ENCODE results near the gene ATXN10. TPM values are rescaled to one million over a fixed set of nuclear protein-coding genes. Genes with fewer than 3 reads are reported as not detected.

The ATXN10 gene
- total RNA-seq, 4 donors from 2014 or later = 28.4 to 184 (median 66.3) TPM

DNA sequence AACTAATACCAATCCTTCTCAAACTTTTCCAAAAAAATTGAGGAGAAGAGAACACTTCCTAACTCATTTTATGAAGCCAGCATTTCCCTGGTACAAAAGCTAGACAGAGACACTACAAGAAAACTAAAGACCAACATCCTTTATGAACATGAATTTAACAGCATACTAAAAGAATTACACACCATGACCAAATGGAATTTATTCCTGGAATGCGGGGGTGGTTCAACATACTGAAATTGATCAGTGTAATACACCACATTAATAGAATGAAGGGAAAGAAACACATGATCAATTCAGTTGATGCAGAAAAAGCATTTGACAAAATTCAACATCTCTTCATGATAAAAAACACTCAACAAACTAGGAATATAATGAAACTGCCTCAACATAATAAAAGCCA, 157.2 kb downstream of the ATXN10 start:
- no peak for DNase-seq
- Histone ChIP-seq H3K27ac (no peak overlapping the region), H3K27me3 (no peaks in the 10 kb centered on the region), H3K4me3 (no peak overlapping the region), H3K36me3 (no peaks in the 10 kb centered on the region), H3K9me3 (no peaks in the 10 kb centered on the region), H3K4me1 (no peaks in the 10 kb centered on the region)
- TF ChIP-seq, protein P1, sequence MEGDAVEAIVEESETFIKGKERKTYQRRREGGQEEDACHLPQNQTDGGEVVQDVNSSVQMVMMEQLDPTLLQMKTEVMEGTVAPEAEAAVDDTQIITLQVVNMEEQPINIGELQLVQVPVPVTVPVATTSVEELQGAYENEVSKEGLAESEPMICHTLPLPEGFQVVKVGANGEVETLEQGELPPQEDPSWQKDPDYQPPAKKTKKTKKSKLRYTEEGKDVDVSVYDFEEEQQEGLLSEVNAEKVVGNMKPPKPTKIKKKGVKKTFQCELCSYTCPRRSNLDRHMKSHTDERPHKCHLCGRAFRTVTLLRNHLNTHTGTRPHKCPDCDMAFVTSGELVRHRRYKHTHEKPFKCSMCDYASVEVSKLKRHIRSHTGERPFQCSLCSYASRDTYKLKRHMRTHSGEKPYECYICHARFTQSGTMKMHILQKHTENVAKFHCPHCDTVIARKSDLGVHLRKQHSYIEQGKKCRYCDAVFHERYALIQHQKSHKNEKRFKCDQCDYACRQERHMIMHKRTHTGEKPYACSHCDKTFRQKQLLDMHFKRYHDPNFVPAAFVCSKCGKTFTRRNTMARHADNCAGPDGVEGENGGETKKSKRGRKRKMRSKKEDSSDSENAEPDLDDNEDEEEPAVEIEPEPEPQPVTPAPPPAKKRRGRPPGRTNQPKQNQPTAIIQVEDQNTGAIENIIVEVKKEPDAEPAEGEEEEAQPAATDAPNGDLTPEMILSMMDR (IDR thresholded peaks at IDR 0.05) = no peak
- TF ChIP-seq POLR2A (IDR thresholded peaks at IDR 0.05) = no peak

DNA sequence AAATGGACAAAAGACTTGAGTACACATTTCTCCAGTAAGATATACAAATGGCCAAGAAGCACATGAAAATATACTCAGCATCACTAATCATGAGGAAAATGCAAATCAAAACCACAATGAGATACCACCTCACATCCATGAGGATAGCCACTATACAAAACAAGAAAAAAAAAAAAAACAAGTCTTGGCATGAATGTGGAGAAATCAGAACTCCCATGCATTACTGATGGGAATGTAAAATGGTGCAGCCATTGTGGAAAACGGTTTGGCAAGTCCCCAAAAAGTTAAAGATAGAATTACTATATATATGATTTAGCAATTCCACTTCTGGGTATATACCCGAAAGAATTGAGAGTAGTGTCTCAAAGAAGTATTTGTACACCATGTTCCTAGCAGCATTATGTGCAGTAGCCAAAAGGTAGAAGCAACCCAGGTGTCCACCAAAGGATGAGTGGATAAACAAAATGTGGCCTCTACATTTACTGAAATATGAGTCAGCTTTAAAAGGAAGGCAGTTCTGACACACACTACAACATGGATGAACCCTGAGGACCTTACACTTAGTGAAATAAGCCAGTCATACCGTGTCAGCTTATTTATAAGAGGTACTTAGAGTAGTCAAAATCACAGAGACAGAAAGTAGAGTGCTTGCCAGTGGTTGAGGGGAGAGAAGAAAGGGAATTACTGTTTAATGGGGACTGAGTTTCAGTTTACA, 159.1 kb downstream of the ATXN10 start:
- no peak for DNase-seq
- no peaks in the 10 kb centered on the region for H3K27me3 ChIP-seq
- H3K4me1 ChIP-seq = no peaks in the 10 kb centered on the region
- no peaks in the 10 kb centered on the region for H3K9me3 ChIP-seq
- H3K27ac ChIP-seq = no peak overlapping the region
- H3K36me3 ChIP-seq = no peaks in the 10 kb centered on the region
- TF ChIP-seq POLR2A (IDR thresholded peaks at IDR 0.05) = no peak
- TF ChIP-seq, protein P1 (IDR thresholded peaks at IDR 0.05) = no peak
- no peak overlapping the region for H3K4me3 ChIP-seq

DNA sequence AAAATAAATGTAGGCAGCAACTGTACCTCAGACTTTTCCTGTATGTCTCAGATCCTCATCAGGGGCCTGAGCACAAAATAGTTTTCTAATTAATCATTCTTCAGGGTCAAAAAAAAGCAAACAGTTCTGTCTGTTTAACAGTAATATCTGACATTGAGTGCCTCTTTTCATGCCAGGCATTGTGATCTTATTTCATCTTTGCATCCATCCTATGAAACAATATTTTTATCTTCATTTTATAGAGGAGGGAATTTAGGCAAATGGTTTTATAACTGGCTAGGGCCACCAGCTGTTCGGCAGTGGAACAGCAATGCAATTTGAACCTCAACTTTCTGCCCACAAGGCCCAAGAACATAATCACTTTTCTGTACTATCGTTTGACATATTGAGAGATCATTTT, 159.8 kb downstream of the ATXN10 start:
- DNase-seq = no peak
- Histone ChIP-seq H3K4me1 (no peaks in the 10 kb centered on the region), H3K27ac (no peak overlapping the region), H3K27me3 (no peaks in the 10 kb centered on the region), H3K36me3 (no peaks in the 10 kb centered on the region), H3K9me3 (no peaks in the 10 kb centered on the region), H3K4me3 (no peak overlapping the region)
- TF ChIP-seq, protein P1 (IDR thresholded peaks at IDR 0.05) = peak in 1 of 6 experiments; percentile 8
- TF ChIP-seq POLR2A (IDR thresholded peaks at IDR 0.05) = no peak

DNA sequence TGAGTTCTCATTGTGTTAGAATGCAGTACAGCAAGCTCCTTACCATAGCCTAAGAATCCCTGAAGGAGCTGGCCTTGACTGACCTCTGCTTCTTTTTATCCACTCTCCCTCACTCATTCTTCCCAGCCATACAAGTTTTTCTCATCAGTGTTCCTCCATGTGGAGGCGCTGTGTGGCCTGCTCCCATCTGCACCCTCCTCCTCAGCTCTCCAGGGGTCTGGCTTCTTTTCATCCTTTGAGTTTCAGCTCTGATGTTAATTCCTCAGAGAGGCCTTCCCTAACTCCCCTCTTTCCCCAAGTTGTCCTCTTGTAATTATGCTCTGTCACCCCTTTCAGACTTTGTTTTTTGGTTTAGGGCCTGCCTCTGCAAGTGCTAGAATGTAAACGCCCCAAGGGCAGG, 160.5 kb downstream of the ATXN10 start:
- H3K4me1 ChIP-seq = no peaks in the 10 kb centered on the region
- no peak for DNase-seq
- no peak overlapping the region for H3K4me3 ChIP-seq
- no peaks in the 10 kb centered on the region for H3K36me3 ChIP-seq
- no peak overlapping the region for H3K27ac ChIP-seq
- TF ChIP-seq, protein P1 (IDR thresholded peaks at IDR 0.05) = no peak
- no peak for TF ChIP-seq POLR2A (IDR thresholded peaks at IDR 0.05)
- no peaks in the 10 kb centered on the region for H3K27me3 ChIP-seq
- no peaks in the 10 kb centered on the region for H3K9me3 ChIP-seq

DNA sequence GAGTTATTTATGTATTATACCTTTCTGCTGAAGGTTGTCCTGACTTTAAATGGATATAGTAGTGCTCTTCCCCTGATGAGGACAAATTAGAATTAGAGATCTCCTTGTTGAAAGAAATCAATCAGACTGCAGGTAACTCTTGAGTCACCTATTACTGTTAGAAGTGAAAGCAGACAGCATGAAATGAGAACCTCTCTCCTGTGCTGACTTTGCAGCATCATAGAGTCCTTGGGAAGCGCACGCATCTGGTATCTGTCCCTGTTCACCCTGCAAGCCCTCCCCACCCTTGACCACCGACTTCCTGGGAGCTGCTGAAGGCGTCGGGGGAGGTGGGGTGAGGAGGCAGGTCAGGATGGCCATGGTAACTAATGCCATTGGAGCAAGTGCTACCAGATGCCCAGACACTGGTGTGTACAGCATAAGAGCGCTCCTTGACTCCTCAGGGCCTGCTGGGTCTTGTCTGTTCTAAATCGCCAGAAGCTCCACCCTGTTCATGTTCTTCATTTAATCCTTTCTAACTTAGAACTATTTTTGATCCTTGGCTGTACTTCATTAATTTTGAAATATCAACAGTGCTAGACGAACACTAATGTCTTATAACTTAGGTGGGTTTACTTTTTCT, 161.4 kb downstream of the ATXN10 start:
- Histone ChIP-seq H3K4me1 (no peaks in the 10 kb centered on the region), H3K27ac (no peak overlapping the region), H3K9me3 (no peaks in the 10 kb centered on the region), H3K4me3 (no peak overlapping the region), H3K36me3 (no peaks in the 10 kb centered on the region), H3K27me3 (no peaks in the 10 kb centered on the region)
- TF ChIP-seq, protein P1 (IDR thresholded peaks at IDR 0.05) = no peak
- no peak for TF ChIP-seq POLR2A (IDR thresholded peaks at IDR 0.05)
- DNase-seq = no peak
